GM23248 (cell line): ENCODE measurements around the gene NTRK2. TPM values are rescaled to one million over a fixed set of nuclear protein-coding genes. Genes with fewer than 3 reads are reported as not detected.

Experiments used
- DNase-seq: peaks from one replicate; pipeline ENCODE4 v3.0.0-alpha.2; 2015
- H2AFZ ChIP-seq: fragments of 200-600 bp; sonication (generic); 2 replicates; pipeline ENCODE4 v1.6.1; 2016; ENCODE audit warnings: antibody characterized with exemption
- H3F3A ChIP-seq: fragments of 200-600 bp; sonication (generic); 2 replicates; pipeline ENCODE4 v1.6.1; 2016; ENCODE audit warnings: mild to moderate bottlenecking, antibody characterized with exemption, mixed run types; ENCODE audit not compliant: insufficient read depth
- H3K27ac ChIP-seq: fragments of 200-600 bp; sonication (generic); 2 replicates; pipeline ENCODE4 v1.5.1; 2016; ENCODE audit warnings: mild to moderate bottlenecking
- H3K27me3 ChIP-seq: fragments of 200-600 bp; sonication (generic); replicated peaks from 2 replicates; pipeline ENCODE4 v1.6.1; 2016; ENCODE audit warnings: mild to moderate bottlenecking; ENCODE audit not compliant: insufficient read depth
- H3K36me3 ChIP-seq: fragments of 200-600 bp; sonication (generic); 2 replicates; pipeline ENCODE4 v1.6.1; 2016; ENCODE audit warnings: low read depth, mild to moderate bottlenecking
- H3K4me1 ChIP-seq: fragments of 200-600 bp; sonication (generic); 2 replicates; pipeline ENCODE4 v1.6.1; 2016; ENCODE audit warnings: mild to moderate bottlenecking; ENCODE audit not compliant: insufficient read depth
- H3K4me2 ChIP-seq: fragments of 200-600 bp; sonication (generic); one replicate; pipeline ENCODE4 v1.6.1; 2016; ENCODE audit warnings: mild to moderate bottlenecking; ENCODE audit not compliant: unreplicated experiment
- H3K4me3 ChIP-seq: fragments of 200-600 bp; sonication (generic); 2 replicates; pipeline ENCODE4 v1.5.1; 2016; ENCODE audit warnings: mild to moderate bottlenecking
- H3K79me2 ChIP-seq: fragments of 200-600 bp; sonication (generic); 2 replicates; pipeline ENCODE4 v1.6.1; 2016; ENCODE audit warnings: mild to moderate bottlenecking; ENCODE audit not compliant: insufficient read depth
- H3K9ac ChIP-seq: fragments of 200-600 bp; sonication (generic); 2 replicates; pipeline ENCODE4 v1.6.1; 2016; ENCODE audit warnings: mild to moderate bottlenecking
- H3K9me2 ChIP-seq: fragments of 200-600 bp; sonication (generic); 2 replicates; pipeline ENCODE4 v1.6.1; 2016; ENCODE audit warnings: mixed run types, mild to moderate bottlenecking, moderate library complexity; ENCODE audit not compliant: insufficient read depth
- H3K9me3 ChIP-seq: fragments of 200-600 bp; sonication (generic); one replicate; pipeline ENCODE4 v1.6.1; 2017; ENCODE audit warnings: low read depth
- H4K20me1 ChIP-seq: fragments of 200-600 bp; sonication (generic); 2 replicates; pipeline ENCODE4 v1.6.0; 2016; ENCODE audit not compliant: insufficient read depth
- EZH2 ChIP-seq: fragments of 200-600 bp; sonication (generic); IDR thresholded peaks from 2 replicates; pipeline ENCODE4 v1.6.1; 2018; ENCODE audit warnings: antibody characterized with exemption, mild to moderate bottlenecking; ENCODE audit not compliant: insufficient read depth, poor library complexity, severe bottlenecking
- EZH2phosphoT487 ChIP-seq: fragments of 200-600 bp; sonication (generic); IDR thresholded peaks from 2 replicates; pipeline ENCODE4 v1.6.1; 2018; ENCODE audit warnings: antibody characterized with exemption, moderate library complexity, mild to moderate bottlenecking, low read depth; ENCODE audit not compliant: insufficient read depth
- whole genome bisulfite sequencing, 2 experiments: methylation state at CpG; one replicate each; pipeline ENCODE4 v1.1.6; 2015 to 2017; ENCODE audit warnings: low lambda C conversion rate in 2 of 2, low coverage in 1 of 2; ENCODE audit errors: missing lambda C conversion rate in 2 of 2; 5-methylcytosine and 5-hydroxymethylcytosine counted together
- in situ Hi-C: fragments of 300-500 bp; cut with MboI; formaldehyde crosslinking; loops from 2 replicates; pipeline ENCODE4 v1.15.0; 2020
- polyA plus RNA-seq: library from polyadenylated mRNA; unstranded; fragments of >200 nt; fragmentation: Nextera tagmentation; extraction: Ambion mirVana; gene quantifications from 2 replicates; pipeline ENCODE4 v1.2.1, GENCODE V29; 2016
- total RNA-seq: library from RNA; depleted of rRNA; stranded (reverse); fragments of >200 nt; shearing (Covaris generic); gene quantifications from 2 replicates; pipeline ENCODE4 v1.2.3, GENCODE V29; 2014

The NTRK2 gene
- total and polyA plus RNA-seq, 2 experiments from 2014 or later = not detected

DNA sequence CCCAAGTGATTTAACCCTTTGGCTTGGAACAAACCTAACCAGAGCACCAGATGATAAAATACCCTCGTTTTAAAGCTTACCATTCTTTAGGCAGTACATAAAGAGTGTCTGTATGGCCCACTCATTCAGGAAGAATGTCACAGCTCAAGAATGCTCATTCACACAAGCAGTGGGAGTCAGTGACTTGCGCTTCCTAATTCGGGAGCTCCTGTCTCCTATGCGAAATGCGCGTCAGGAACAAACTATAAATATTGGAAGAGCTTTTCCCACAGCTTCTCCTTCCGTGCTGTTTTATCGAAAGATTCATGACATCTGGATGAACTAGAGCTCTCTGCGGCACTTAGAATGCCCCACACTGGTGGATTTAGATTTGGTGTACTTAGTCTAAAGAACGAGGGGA lies 66.6 kb downstream of the NTRK2 start:
- Histone ChIP-seq H4K20me1 (no peaks in the 10 kb centered on the region), H2AFZ (no peak overlapping the region), H3K27me3 (no peaks in the 10 kb centered on the region), H3K36me3 (no peaks in the 10 kb centered on the region), H3K4me1 (no peaks in the 10 kb centered on the region), H3K4me2 (no peak overlapping the region), H3K79me2 (no peaks in the 10 kb centered on the region), H3K27ac (no peak overlapping the region), H3K9me2 (no peaks in the 10 kb centered on the region), H3K9me3 (no peaks in the 10 kb centered on the region), H3K4me3 (no peak overlapping the region), H3K9ac (no peak overlapping the region), H3F3A (no peaks in the 10 kb centered on the region)
- WGBS, 2 experiments = 74 to 77% methylated on average over 10 of the region's 10 CpGs
- no peak for TF ChIP-seq EZH2phosphoT487
- TF ChIP-seq EZH2 = no peak
- in situ Hi-C loops = no loop called here
- DNase-seq = no peak

DNA sequence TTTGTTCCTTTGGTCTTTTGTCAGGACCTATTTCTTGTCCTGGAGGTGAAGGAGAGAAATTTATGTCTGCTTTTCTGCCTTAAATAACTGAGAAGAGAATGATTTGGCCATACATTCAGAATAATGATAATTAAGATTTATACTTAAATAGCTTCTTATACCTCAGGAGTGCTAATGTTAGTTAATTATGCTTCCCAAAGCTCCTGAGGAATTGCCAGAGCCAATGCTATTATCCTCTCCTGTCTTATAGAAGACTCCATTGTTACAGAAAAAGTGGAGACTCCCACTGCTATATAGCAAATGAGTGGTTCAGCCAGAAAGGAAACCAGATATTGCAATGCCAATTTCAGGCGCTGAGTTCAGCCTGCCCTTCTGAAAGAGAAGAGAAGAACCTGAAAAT lies 67.0 kb downstream of the NTRK2 start:
- in situ Hi-C loops = no loop called here
- Histone ChIP-seq H3F3A (no peaks in the 10 kb centered on the region), H4K20me1 (no peaks in the 10 kb centered on the region), H3K27me3 (no peaks in the 10 kb centered on the region), H3K36me3 (no peaks in the 10 kb centered on the region), H3K9me2 (no peaks in the 10 kb centered on the region), H3K9ac (no peak overlapping the region), H3K4me1 (no peaks in the 10 kb centered on the region), H3K4me3 (no peak overlapping the region), H3K4me2 (no peak overlapping the region), H3K79me2 (no peaks in the 10 kb centered on the region), H2AFZ (no peak overlapping the region), H3K27ac (no peak overlapping the region), H3K9me3 (no peaks in the 10 kb centered on the region)
- TF ChIP-seq EZH2 = no peak
- no peak for TF ChIP-seq EZH2phosphoT487
- no peak for DNase-seq
- WGBS, 2 experiments = 48 to 63% methylated on average over 1 of the region's 1 CpG

GRCh38 chr9:84738353-84738752 lies 68.8 kb downstream of the NTRK2 start:
- in situ Hi-C loops = no loop called here
- Histone ChIP-seq H3K9me2 (no peaks in the 10 kb centered on the region), H3K4me1 (no peaks in the 10 kb centered on the region), H3K27me3 (no peaks in the 10 kb centered on the region), H3K4me3 (no peak overlapping the region), H3K27ac (no peak overlapping the region), H4K20me1 (no peaks in the 10 kb centered on the region), H3K9ac (no peak overlapping the region), H2AFZ (no peak overlapping the region), H3K4me2 (no peak overlapping the region), H3K79me2 (no peaks in the 10 kb centered on the region), H3K9me3 (no peaks in the 10 kb centered on the region), H3K36me3 (no peaks in the 10 kb centered on the region), H3F3A (no peaks in the 10 kb centered on the region)
- TF ChIP-seq EZH2phosphoT487 (no peak), EZH2 (no peak)
- no peak for DNase-seq
- WGBS, 2 experiments = 39 to 45% methylated on average over 1 of the region's 1 CpG

DNA sequence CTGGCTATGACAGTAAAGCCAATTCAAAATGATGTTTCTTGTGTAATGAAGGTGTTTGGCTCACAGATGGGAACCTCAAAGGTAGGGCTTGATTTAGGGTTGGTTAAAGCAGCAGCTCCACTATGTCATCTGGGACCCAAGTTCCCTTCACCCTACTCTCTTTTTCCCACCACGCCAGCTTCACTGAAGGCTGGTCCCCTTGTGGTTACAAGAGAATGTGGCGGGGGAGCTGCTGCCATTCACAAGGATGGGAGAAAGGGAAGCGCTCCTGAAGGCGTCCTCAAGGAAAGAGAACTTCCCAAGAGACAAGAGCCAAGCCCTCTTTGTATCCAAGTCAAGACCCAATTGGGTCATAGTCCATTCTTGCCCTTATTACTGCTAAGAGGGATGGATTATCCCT lies 72.7 kb downstream of the NTRK2 start:
- Histone ChIP-seq H3K9ac (no peak overlapping the region), H3K9me3 (no peaks in the 10 kb centered on the region), H3K27me3 (no peaks in the 10 kb centered on the region), H3K4me2 (no peak overlapping the region), H3K36me3 (no peaks in the 10 kb centered on the region), H3K9me2 (no peaks in the 10 kb centered on the region), H3K4me1 (no peaks in the 10 kb centered on the region), H4K20me1 (no peaks in the 10 kb centered on the region), H3K27ac (no peak overlapping the region), H3F3A (no peaks in the 10 kb centered on the region), H3K79me2 (no peaks in the 10 kb centered on the region), H2AFZ (no peak overlapping the region), H3K4me3 (no peak overlapping the region)
- TF ChIP-seq EZH2phosphoT487 (no peak), EZH2 (no peak)
- in situ Hi-C loops = no loop called here
- DNase-seq = no peak
- 66 to 77% methylated on average over 4 of the region's 4 CpGs for WGBS, 2 experiments

GRCh38 chr9:84744195-84744594 lies 74.7 kb downstream of the NTRK2 start:
- H3K79me2 ChIP-seq = no peaks in the 10 kb centered on the region
- no peaks in the 10 kb centered on the region for H4K20me1 ChIP-seq
- in situ Hi-C loops = no loop called here
- H3K9ac ChIP-seq = no peak overlapping the region
- H3K27me3 ChIP-seq = no peaks in the 10 kb centered on the region
- H3K4me2 ChIP-seq = no peak overlapping the region
- no peak overlapping the region for H3K27ac ChIP-seq
- no peaks in the 10 kb centered on the region for H3K36me3 ChIP-seq
- WGBS, 2 experiments = 82 to 83% methylated on average over 7 of the region's 7 CpGs
- H3K9me2 ChIP-seq = no peaks in the 10 kb centered on the region
- no peaks in the 10 kb centered on the region for H3F3A ChIP-seq
- no peak for DNase-seq
- H2AFZ ChIP-seq = no peak overlapping the region
- H3K4me1 ChIP-seq = no peaks in the 10 kb centered on the region
- no peak overlapping the region for H3K4me3 ChIP-seq
- TF ChIP-seq EZH2 (no peak), EZH2phosphoT487 (no peak)
- H3K9me3 ChIP-seq = no peaks in the 10 kb centered on the region
